HG02938 (cell line): ENCODE data around the gene APOL4.
"Not testable (repeated sequence)": the region's sequence is repeated elsewhere in the genome, so short reads cannot be mapped to it uniquely, and the experiment has no call there.

Experiments used
- ATAC-seq: cut with Tn5 transposase; IDR thresholded peaks from one replicate; pipeline ENCODE4 v1.9.1; 2021; ENCODE audit warnings: mild to moderate bottlenecking, moderate library complexity; ENCODE audit not compliant: unreplicated experiment

The APOL4 gene

GRCh38 chr22:36185828-36186624, 15.6 kb downstream of the APOL4 start:
- ATAC-seq: no peak

- ATAC-seq: no peak
These were observed 17.1 kb downstream of the APOL4 start for GRCh38 chr22:36184433-36185025.

- ATAC-seq: no peak
These were observed 18.2 kb downstream of the APOL4 start for GRCh38 chr22:36183446-36183845.

- ATAC-seq: no peak
These were observed 18.8 kb downstream of the APOL4 start for GRCh38 chr22:36182857-36183256.

- no peak for ATAC-seq
These were observed 19.6 kb downstream of the APOL4 start for GRCh38 chr22:36182056-36182455.

DNA sequence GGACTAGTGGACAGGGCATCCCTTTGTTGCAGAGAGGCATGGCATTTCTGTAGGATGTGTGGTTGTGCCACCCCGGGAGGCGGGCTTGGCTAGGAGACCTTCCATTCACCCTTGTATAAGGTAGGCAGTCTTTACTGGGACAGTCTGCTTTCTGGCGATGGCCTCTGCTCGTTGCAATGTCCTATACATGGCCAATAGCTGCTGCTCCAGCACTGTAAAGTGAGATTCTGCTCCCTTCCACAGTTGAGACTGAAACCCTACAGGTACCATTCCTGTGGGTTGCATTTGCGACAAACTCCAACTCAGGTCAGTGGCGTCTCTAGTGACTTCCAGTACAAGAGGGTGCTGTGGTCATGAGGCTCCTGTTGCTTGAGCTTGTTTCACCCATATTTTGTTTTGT, 20.7 kb downstream of the APOL4 start:
- no peak for ATAC-seq

GRCh38 chr22:36180038-36180880, 21.4 kb downstream of the APOL4 start:
- no peak for ATAC-seq

- ATAC-seq: no peak
These were observed 24.4 kb downstream of the APOL4 start for GRCh38 chr22:36177160-36177559.

DNA sequence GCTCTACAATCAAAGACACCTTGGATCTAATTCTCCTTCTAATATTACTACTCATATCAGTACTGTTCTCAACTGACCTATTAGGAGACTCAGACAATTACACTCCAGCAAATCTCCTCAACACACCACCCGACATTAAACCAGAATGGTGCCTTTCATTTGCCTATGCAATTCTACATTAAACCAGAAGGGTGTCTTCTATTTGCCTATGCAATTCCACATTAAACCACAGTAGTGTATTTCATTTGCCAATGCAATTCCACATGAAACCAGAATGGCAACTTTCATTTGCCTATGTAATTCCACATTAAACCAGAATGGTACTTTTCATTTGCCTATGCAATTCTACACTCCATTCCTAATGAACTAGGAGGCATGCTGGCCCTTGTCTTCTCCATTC, 25.7 kb downstream of the APOL4 start:
- ATAC-seq: no peak

DNA sequence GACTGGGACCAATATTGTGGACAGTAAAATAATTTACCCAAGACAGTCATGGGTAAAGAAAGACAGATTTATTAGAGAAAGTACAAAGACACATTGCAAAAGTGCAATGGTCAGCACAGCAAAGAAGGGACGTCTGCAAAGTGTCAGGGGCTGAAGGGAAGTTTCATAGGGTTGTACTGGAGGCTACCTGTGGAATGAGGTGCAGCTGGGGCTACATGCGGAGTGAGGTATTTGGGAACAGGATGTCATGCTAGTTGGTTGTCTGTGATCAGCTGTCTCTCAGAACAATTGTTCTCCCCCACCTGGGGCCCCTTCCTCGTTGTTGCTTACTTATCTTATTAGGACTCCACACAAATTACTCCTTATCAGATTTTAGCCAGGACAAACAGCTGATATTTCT, 29.7 kb downstream of the APOL4 start:
- no peak for ATAC-seq

GRCh38 chr22:36166518-36167220, 34.9 kb downstream of the APOL4 start:
- no peak for ATAC-seq

DNA sequence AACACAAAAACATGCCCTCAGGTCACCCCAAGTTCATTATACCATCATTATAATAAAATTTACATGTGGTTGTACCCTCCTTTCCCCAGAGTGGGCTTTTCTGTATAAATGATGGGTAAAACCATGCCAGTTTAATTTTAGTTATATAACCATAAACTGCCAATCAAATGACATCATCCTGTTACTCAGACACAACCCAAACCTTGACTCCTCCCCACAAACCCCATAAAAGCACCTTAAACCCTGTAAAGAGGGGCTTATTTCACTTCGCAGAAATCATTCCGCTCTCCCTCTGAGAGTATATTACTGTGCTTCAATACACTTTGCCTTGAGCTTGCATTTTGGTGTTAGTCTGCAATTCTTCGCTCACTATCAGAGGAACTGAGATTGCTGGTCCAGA, 35.5 kb downstream of the APOL4 start:
- ATAC-seq: no peak

DNA sequence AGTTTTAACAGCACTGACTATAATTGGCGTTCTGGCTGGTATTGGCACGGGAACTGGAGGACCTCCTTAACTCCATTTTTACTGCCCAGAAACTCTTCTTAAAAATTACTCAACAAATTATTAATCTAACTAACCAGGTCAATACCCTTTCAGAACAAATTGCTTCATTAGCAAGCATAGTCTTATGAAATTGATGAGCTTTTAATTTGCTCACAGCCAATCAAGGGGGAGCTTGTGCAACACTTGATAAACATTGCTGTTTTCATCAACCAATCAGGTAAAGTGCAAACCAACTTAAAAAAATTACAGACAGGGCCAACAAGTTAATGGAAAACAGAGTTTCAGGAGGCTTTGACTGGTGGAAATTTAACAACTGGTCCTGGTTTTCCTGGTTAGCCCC, 36.5 kb downstream of the APOL4 start:
- no peak for ATAC-seq

DNA sequence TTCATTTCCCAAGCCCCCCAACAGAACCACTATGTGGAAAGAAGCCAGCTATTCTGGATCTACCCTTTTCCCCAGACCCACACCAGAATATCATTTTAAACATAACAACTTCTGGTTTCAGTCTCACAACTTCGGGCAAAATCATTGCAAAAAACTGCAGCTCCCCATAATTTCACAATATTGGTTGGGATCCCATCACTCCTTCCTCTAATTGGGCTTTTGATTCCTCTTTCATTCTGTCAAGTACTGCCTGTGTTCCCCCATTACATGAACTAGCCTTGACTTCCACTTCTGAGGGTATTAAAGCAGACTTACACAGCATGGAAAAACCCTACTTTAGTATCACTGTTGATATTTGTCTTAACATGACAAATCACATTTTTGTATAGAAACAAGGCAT, 37.0 kb downstream of the APOL4 start:
- no peak for ATAC-seq

DNA sequence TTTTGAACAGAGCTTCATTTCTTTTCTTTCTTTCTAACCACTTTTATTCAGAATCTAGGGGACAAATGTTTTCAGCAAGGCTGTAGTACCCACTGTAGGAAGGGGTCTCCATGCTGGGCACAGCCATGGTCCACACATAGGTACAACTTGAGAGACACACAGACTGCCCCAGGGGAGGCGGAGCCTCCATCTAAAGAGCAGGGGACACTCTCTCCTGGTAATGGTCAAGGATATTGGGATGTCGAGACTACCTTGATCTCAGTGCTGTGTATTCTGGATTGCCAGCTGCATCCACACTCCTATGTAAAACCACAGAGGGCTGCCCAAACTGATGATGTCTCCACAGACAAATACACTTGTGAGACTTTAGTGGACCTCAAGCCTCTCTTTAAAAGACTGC, 38.1 kb downstream of the APOL4 start:
- no peak for ATAC-seq

DNA sequence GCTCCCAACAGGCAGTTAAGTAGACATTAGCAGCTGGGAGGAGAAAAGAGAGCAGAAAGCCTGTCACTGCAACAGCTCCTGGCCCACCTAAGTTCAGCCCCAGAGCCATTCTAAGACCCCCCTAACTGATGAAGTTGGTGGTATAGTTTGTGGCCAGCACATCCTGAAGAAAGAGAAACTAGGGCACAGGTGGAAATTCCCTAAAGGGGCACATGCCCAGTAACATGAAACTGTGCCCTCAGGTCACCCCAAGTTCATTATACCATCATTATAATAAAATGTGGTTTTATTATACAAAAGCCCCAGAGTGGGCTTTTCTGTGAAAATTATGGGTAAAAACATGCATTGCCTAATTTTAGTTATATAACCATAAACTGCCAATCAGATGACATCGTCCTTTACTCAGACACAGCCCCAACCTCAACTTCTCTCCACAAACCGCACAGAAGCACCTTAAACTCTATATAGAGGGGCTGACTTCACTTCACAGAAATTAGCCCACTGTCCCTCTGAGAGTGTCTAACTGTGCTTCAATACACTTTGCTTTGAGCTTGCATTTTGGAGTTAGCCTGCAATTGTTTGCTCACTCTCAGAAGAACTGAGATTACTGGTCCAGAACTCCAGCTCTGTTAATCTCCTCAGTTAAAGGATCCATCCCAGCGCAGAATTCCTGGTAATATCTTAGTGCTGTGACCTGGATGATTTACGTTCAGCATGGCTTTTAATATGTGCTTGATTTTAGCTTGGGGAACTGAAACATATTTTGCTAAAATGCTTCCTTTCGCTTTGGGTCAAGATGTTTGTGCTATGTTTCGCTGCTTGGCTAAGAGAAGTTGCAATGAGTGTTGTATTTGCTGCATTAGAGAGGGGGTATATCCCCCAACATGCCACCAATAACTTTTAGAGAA, 39.2 kb downstream of the APOL4 start:
- ATAC-seq: peak; percentile 55

DNA sequence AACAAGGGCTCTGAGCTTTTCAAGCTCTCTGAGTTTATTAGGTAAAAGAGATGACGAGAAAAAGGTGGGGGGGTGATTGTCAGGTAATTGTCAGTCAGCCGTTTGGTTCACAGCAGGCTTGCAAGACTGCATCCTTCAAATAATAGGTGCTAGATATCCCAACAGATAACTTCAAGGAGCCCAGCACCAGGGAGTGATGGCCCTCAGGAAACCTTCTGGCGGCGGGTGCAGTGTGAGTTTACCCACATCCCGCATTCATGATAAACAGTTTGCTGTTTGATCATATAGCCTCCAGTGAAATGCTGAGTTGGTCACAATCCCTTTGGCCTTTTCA, 39.8 kb downstream of the APOL4 start:
- not testable (repeated sequence) for ATAC-seq

DNA sequence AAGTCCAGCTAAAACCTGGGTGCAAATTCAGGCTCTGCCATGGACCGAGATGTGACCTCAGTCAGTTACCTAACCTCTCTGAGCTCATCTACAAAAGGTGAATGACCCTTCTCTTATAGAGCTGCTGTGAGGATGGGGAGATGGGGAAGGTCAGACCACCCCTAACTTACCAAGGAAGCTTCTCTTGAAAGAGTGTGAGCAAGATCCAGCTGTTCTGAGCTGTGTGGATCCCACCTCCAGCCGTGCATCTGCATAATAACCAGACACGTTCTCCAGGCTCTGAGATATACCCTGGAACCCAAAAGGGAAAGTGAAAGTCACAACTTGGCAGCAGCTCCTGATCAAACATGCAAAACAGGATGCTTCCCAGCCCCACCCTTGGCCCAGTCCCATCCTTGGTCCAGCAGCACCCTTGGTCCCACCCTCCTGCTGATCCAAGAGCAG, 41.1 kb downstream of the APOL4 start, which contains the start of gene APOL3:
TSS of gene APOL3 (minus strand) at position 257 of the 444 bp plus-strand sequence. CDS start 11,700 bp downstream, outside the sequence.
- ATAC-seq: no peak

- ATAC-seq: no peak
These were observed 44.8 kb downstream of the APOL4 start for GRCh38 chr22:36156515-36157419.
